OCI-LY1 (cell line): Measurements from ENCODE around the gene KIAA0232.

Experiments used
- CTCF ChIP-seq: fragments of 200-600 bp; sonication (generic), shearing (Covaris generic); IDR thresholded peaks from 2 replicates; pipeline ENCODE4 v1.5.1; 2017; ENCODE audit warnings: mild to moderate bottlenecking, antibody characterized with exemption, low read length, moderate library complexity, mixed read lengths
- EZH2 ChIP-seq: fragments of 200-600 bp; sonication (generic), shearing (Covaris generic); IDR thresholded peaks from 2 replicates; pipeline ENCODE4 v1.8.0; 2017; ENCODE audit warnings: borderline replicate concordance, mixed run types, mild to moderate bottlenecking, antibody characterized with exemption, low read length, moderate library complexity, mixed read lengths

GRCh38 chr4:6847178-6847577, 64.7 kb downstream of the KIAA0232 start:
- TF ChIP-seq CTCF (no peak), EZH2 (no peak)
